NCI-H460 (cell line): Measurements from ENCODE around the gene CHST12. TPM values are rescaled to one million over a fixed set of nuclear protein-coding genes. Genes with fewer than 3 reads are reported as not detected.
"Not testable (repeated sequence)": the region's sequence is repeated elsewhere in the genome, so short reads cannot be mapped to it uniquely, and the experiment has no call there.

Experiments used
- DNase-seq: peaks from one replicate; pipeline ENCODE4 v3.0.0-alpha.2; 2016; ENCODE audit warnings: low read depth; ENCODE audit errors: extremely low read depth
- total RNA-seq: library from RNA; depleted of rRNA; stranded (reverse); fragments of >200 nt; shearing (Covaris generic); gene quantifications from 2 replicates; pipeline ENCODE4 v1.2.3, GENCODE V29; 2014

Gene CHST12
- total RNA-seq, 1 experiment from 2014 or later = 3.8 TPM

DNA sequence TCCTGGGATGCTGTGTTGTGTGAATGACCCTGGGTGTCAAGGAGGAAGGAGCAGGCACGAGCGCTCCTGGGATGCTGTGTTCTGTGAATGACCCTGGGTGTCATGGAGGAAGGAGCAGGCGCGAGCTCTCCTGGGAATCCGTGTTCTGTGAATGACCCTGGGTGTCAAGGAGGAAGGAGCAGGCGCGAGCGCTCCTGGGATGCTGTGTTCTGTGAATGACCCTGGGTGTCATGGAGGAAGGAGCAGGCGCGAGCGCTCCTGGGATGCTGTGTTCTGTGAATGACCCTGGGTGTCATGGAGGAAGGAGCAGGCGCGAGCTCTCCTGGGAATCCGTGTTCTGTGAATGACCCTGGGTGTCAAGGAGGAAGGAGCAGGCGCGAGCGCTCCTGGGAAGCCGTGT is 25.9 kb upstream of the CHST12 start:
- not testable (repeated sequence) for DNase-seq

DNA sequence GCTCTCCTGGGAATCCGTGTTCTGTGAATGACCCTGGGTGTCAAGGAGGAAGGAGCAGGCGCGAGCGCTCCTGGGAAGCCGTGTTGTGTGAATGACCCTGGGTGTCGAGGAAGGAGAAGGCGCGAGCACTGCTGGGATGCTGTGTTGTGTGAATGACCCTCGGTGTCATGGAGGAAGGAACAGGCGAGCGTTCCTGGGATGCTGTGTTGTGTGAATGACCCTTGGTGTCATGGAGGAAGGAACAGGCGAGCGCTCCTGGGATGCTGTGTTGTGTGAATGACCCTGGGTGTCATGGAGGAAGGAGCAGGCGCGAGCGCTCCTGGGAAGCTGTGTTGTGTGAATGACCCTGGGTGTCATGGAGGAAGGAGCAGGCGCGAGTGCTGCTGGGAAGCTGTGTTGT is 25.3 kb upstream of the CHST12 start:
- not testable (repeated sequence) for DNase-seq

DNA sequence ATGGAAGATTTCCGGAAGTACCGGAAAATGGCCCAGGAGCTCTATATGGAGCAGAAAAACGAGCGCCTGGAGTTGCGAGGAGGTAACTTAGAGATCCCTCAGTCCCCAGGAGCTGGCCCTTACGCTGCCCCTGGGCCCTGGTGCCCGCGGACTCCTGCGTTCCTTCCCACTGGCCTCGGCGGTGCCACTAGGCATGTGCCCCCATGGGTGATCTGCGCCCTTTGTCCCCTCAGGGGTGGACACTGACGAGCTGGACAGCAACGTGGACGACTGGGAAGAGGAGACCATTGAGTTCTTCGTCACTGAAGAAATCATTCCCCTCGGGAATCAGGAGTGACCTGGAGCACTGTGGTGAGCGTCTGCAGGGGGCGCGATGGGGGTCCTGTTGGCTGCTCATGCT is 24.2 kb upstream of the CHST12 start:
- no peak for DNase-seq

DNA sequence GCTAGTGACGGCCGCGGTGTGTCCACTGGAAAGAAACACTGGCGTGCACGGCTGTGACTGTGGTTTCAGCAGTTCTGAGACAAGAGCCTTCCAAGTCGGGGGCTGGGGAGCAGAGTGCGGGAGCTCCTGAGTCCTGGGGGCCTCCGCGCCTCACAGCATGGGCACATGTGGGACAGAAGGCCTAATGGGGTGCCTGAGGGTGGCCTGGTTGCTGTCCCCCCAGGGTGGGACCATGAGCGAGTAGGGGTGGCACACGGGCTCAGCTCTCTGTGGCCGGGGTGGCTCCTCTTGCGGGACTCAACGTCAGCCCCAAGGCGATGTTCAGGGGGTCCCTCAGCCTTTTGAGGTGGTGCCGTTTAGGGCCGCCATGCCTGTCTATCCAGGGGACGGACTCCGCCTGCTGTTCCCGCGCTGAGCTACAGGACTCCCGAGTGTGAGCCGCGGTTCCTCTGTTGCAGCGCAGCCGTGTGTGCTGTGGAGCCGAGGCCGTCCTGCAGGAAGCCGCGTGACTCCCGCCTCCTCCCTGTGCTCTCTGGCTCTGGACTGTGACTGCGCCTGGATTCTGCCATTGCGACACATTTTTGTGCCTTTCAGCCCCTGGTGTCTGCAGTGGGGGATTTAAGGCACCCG is 23.5 kb upstream of the CHST12 start:
- no peak for DNase-seq

DNA sequence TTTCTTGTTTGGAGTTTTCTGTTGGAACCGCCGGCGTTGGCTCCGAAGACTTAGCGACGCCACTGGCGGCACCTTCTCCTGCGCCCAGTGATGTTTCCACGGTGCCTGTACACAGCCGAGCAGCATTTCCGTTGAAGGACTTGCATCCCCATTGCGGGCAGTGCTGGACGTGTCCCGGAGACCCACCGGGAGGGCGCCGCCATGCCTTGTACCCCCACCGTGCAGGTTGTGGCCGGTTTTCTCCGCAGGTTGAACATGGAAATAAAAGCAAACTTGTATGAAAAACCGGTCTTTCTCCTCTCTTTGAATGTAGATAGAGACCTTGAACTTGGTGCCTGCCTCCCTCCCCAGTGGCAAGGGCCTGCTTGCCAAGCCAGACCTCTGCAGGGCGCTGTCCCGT is 22.9 kb upstream of the CHST12 start:
- no peak for DNase-seq

DNA sequence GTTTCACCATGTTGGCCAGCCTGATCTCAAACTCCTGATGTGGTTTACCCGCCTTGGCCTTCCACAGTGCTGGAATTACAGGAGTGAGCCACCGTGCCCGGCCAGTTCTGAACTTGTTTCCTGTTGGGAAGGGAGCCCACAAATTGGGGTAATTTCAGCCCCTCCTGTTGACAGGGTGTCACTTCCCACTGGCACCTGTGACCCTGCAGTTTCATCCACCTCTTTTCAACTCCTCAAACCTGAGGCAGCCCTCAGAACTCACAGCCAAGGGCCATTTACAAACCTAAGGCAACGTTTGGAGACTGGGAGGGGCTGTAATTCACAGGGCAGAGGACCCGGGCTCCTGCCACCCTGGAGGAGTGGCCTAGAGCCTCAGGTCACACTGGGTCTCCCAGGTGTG is 22.2 kb upstream of the CHST12 start:
- no peak for DNase-seq

DNA sequence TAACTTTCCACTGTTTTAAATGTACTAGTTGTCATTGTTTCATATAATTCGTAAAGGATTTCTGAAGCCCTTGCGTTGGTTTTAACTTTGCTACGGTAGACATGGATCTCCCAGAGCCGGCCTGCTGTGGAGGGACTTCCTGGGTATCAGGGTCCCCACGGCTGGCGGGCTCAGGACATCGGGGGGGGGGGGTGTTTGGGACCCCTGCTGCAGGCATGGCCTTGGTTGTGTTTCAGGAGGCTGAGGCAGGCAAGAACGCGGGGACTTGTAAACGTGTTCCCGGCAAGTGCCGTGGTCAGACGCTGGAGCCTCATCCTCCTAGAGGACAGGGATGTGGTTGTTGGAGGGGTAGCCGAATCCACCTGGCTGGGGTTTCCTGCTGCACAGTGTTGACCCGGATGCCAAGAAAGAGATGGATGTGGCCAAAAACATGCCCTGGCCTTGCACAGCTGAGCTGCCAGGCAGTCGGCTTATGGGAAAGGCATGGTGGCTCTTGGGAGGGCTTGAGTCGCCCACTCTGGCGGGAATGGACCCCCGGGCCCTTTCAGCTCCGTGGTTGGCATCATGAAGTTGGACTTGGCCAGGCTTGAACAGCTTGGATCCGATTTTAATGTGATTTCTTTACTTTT is 21.4 kb upstream of the CHST12 start:
- DNase-seq = no peak

DNA sequence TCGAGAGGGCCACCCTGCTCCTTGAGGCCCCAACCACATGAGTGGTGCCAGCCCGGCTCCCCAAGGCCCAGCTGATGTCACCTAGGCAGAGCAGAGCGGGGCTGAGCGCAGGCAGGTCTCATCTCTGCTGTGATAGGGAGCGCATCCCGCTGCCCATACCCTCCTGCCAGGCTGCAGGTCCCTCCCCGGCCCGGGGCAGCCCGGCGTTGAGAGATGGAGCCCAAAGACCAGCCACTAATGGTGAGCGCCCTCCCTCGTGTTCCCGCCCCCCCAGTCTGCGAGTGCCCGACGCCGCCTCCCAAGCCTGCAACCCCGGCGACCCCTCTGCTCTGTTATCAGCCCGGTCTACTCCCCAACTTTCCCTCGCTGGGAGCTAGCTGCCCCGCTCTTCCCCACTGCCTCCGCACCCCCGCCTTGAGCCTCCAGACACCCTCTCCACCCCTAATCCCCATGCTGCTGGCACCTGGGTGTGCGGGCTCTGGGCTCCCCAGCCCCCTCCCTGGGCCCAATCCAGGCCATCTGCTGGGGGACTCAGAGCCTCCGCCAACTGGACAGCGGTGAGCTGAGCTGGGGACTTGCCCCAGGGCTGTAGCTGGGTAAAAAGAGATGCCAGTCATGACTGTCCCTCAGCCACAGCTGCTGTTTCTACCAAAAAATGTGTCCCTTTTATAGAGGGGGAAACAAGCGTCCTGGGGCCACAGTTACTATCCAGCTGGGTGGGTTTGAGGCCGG is 19.7 kb upstream of the CHST12 start:
- no peak for DNase-seq

DNA sequence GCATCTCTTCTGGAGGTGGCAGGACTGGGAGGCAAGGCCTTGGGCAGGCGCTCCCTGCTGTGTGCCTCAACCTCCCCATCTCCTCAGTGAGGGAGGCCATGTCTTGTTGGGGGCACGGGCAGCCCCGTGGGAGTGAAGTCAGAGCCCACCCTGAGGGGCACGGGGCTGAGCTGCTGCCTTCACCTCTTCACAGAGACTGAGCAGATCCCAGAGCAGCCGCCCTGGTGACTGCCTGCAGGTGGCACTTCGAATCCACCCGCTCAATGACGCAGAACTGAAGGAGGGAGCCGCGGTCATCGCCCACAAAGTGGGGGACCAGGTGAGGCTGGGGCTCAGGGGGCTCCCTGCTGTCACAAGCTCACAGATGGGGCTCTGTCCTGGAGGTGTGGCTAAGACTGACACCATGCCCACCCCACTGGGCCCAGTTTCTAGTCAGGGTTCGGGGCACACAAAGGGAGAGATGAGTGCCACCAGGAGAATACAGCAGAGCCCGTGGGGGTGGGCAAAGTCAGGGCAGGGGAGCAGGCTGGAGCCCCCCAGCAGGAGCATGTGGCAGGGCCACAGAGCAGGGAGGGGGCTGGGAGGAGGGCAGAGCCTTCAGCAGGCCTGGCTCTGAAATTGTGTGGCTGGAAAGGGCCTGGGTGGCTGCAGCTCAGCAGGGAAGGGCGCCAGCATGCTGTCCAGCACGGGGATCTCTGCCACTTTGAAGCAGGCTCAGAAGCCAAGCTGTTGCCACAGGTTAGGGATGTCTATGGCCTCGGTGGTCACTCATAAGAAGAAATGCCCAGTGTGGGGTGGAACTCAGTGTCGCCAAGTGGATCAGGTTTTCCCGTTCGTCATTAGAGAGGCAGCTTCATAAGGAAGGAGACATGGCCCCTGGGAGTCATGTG is 18.8 kb upstream of the CHST12 start:
- DNase-seq = no peak

DNA sequence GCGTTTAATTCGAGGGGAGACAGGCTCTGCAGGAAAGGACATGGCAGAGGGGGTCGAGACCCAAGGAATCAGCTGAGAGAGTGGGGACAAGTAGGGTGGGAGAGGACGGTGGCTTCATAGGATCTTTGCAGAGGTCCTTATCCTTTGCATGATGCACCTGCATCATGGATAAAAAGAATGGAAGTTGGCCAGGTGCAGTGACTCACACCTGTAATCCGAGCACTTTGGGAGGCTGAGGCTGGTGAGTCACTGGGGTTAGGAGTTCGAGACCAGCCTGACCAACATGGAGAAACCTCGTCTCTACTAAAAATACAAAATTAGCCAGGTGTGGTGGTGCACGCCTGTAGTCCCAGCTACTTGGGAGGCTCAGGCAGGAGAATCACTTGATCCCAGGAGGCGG is 17.3 kb upstream of the CHST12 start:
- DNase-seq = not testable (repeated sequence)

DNA sequence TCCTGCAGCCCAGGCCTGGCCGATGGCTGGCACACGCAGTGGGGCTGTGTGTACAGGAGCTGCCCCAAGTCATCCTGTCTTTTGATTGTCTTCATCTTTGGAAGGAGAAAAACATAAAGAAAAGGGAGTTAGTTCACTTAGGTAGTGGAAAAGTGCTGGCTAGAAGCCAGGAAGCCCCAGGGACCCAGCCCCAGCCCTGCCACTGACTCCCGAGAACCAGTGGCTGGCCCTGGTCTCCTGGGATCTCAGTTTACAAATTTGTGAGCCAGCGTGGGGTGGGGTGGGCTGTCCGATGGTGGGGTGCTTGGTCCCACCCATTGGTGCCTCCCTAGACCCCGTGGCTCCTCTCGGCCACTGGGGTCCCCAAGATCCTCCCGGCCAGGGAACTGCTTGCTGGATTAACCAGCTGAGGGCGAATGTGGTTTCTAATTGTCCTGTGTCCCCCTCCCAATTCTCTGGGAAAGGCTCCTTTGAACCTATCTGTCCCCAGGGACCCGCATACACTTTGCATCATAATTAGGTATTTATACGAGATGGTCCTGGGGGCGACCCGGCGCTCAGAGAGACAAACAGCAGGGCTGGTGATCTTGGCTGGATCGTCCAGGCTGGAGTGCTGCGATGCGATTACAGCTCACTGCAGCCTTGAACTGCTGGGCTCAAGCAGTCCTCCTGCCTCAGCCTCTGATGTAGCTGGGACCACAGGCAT is 16.3 kb upstream of the CHST12 start:
- no peak for DNase-seq

DNA sequence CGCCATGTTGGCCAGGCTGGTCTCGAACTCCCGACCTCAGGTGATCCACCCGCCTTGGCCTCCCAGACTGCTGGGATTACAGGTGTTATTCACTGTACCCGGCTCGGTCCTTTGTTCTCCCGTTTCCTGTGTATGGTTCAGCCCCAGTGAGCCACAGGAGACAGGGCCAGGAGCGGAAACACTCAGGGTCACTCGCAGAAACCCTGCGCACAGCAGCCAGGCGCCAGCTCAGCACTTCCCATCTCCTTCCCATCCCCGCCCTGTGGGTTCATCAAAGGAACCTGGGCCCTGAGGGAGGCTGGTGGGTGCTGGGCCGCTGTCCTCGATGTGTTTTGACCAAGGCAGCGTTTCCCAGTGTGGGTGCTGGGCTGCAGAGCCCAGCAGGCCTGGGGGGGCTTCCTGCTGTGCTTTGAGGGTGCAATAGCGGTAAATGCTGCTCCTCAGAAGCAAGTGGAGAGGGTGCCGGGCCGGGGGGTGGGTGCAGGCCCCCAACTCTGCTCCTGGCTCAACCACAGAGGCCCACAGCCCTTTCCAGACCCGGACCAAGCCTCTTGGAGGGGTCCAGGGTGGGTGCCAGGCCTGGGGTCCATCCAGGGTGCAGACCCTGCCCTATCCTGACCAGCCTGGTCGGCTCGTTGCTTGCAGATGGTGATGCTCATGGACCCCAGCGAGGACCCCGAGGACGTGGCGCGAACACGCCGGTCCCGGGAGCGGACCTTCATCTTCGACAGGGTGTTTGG is 15.3 kb upstream of the CHST12 start:
- DNase-seq = no peak

DNA sequence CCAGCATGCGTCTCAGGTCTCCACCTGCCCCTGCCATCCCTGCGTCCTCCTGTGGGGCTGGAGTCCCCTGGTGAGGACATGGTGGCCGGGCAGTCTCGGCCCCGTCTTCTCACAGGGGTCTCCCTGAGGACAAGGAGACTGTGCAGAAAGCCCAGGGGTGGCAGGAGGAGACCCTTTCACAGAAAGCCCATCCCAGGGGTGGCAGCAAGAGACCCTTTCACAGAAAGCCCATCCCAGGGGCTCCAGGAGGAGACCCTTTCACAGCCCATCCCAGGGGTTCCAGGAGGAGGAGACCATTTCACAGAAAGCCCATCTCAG is 14.8 kb upstream of the CHST12 start:
- no peak for DNase-seq

DNA sequence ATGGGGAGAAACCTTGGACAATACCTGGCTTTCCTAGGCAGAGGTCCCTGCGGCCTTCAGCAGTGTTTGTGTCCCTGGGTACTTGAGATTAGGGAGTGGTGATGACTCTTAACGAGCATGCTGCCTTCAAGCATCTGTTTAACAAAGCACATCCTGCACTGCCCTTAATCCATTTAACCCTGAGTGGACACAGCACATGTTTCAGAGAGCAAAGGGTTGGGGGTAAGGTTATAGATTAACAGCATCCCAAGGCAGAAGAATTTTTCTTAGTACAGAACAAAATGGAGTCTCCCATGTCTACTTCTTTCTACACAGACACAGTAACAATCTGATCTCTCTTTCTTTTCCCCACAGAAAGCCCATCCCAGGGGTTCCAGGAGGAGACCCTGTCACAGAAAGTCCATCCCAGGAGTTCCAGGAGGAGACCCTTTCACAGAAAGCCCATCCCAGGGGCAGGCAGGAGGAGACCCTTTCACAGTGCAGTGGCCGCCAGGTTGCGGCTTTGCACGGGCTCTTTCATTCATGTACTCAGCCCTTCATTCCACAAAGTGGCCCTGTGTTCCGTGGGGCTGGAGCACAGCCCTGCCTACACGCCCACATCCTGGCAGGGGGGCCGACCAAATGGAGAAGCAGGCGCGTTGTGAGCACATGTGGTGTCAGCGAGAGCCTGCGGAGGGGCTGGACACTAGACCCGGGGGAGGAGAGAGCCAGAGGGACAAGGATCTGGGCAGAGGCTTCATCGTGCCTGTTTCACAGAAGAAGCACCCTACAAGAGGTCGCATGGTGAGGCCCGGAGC is 13.2 kb upstream of the CHST12 start:
- DNase-seq = not testable (repeated sequence)

DNA sequence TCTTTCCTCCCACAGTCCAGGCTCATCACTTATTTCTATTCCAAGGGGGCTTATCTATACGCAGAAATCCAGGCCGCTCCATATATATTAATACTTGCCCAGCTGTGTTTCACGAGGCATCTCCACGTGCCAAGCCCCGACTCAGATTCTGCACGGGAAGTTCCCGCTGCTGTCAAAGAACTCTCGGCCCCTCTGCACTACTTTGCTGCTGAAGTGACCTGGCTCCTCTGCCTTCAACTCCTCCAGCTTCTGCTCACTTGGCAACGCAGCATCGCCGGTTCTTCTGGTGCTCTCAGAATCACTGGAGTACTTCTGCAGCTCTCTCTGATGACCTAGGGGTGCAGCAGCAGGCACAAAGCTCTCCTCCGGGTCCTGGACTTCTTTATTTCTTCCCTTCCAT is 9.7 kb upstream of the CHST12 start:
- no peak for DNase-seq

DNA sequence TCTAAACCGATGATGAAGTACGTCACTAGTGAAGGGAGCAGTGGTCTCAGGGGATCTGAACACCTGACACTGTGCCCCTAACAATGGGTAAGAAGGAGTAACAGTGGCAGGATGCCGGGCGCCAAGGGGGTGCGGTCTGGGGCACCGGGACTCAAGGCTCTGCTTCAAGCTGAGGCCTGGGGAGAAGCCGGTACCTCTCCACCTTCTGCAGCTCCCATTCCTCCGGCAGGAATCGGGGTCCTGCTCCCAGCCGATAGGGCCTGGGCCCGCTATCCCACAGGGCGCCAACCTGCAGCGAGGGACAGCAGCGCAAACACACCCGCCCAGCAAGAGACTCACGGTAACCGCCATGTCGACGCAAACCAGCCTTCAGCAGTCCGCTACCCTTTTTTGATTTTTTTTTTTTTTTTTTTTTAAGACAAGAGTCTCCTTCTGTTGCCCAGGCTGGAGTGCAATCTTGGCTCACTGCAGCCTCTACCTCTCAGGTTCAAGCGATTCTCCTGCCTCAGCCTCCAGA is 8.8 kb upstream of the CHST12 start:
- no peak for DNase-seq

DNA sequence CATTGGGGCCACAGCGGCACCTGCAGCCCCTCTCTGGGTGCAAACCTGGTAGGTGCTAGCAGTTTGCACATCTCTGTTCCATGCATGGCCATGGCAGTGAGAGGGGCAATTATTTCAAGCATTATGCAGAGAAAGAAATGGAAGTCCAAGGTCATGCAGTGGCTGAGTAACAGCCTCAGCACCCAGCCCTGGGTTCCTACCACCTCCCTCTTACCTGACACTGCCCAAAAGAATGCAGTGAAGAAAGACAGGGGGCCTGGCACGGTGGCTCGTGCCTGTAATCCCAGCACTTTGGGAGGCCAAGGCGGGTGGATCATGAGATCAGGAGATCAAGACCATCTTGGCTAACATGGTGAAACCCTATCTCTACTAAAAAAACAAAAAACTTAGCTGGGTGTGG is 4.9 kb upstream of the CHST12 start:
- DNase-seq = no peak

DNA sequence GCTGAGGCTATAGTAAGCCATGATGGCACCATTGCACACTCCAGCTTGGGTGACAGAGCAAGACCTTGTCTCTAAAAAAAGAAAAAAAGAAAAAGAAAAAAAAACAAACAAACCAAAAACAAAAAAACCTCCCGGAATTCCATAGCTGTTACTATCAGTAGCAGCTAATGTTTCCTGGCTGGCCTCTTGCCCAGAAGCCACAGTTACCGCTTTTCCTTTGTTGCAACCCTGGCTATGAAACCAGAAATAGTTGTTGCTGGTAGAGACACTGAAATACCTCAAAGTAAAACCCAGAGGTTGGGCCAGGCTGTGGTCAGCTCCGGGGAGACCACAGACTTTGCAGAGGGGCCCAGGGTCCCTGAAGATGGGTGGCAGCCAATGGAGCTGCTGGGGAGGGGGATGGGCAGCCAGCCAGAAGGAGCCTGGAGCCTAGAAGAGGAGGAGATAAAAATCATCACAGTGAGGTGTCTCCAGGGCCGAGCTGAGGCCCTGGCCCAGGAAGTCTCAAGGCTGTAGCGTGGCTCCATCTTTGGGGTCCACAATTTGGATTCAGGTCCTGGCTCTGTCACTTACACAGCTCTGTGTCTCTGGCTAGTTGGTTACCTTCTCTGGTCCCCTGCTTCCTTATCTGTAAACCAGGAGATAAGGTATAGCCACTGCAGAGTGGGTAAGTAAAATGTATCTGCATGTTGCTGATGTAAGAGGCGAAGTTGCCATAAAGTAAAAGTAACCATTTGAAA is 3.4 kb upstream of the CHST12 start:
- DNase-seq = no peak
